Stimulated activated CD4-positive, alpha-beta T cell treated with anti-CD3 and anti-CD28 coated beads, Interleukin-15, amount 100 ng/mL, for 1 hour (primary cell): ENCODE results near the gene POLD4.

Experiments used
- DNase-seq, 2 donors: peaks; one replicate each; pipeline ENCODE4 v3.0.0-alpha.2; 2020; ENCODE audit warnings: low read depth in 1 of 2, low spot score in 1 of 2

Gene POLD4

DNA sequence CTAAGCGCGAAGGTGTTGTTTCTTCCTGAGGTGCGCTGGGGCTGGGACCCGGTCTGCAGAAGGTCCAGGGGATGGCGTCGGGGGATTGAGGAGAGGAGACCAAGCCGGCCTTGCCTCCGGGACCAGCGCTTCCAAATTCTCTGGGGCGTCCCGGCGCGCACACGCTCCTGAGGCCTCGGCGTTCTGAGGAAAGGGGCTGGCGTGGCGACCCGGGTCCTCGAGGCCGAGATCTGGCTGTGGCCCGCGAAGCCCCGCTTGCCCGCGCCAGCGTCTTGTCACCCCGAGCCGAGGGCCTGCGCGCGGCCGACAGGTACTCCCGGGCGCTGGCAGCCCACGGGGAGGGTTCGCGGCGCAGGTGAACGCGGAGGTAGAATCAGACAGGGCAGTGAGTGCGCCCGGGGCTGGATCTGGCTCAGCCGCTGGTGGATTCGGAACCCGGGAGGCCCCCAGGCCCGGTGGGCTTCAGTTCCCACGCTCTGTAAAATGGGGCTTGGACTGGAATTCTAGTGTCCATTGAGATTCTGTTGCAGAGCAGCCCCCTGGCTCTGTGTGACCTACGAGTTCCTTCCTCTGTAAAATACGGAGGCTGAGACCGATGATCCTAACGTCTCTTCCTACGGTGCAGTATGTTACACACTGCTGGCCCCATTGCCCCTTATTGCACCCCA, 35.3 kb downstream of the POLD4 start:
- no peak for DNase-seq

DNA sequence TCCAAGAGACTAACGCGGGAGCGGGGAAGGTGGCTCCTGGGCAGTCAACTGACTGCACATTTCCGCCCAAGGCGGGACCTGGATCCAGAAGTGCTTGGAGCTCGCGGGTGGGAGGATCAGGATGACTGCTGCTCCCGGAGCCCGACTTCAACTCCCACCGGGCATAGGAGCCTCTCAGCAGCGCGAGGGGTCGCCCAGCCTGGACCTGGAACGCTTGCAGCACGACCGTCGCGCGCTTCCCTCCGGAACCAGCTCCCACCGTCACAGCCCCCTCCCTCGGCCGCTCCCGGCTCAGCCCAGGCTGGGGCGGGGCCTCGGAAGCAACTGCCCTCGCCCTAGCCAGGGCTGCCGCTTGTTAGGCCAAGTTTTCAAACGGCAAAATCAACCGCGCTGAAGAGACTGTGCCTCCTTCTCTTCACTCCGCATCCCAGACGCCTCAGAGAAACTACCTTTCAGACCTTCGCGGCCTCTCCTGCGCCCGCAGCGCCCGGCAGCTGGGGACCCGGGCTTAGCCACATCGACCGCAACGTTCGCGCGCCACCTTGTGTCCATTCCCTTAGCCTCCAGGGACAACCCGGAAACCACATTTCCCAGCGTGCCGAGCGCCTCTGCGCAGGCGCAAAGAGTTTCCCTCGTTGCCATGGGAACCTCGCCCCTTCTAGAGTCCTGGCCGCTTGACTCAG, 36.0 kb downstream of the POLD4 start:
- peak; percentile 97 for DNase-seq

DNA sequence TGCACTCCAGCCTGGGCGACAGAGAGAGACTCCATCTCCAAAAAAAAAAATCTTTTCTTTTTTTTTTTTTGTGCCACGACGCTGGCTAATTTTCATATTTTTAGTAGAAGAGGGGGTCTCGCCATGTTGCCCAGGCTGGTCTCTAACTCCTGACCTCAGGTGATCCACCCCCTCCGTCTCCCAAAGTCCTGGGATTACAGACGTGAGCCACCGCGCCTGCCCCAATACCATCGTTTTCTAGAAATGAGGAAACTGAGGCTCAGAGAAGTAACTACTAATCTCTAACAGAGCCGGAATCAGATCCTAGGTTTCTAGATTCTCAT, 36.5 kb downstream of the POLD4 start:
- no peak for DNase-seq

DNA sequence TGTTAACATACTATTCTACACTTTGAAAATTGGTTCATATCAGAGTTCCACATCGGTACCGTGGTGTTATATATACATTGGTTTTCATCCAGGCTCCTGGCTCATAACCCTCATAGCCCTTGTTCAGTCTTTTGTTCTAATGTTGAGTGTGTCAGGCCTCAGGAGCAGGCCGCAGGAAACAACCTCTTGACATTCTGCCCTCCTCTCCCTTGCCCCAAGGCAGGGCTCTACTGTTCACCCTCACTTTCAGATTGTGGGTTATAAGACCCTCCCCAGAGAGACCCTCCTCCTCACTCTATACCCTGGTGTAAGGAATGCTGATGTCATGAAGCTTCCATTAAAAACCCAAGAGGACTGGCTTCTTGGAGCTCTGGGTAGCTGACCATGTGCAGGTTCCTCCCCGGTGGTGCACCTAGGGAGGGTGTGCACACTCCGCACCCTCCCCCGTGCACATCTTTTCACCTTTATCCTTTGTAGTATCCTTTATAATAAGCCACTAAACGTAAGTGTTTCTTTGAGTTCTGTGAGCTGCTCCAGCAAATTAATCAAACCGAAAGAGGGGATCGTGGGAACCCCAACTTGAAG, 37.9 kb downstream of the POLD4 start:
- DNase-seq, result no peak

DNA sequence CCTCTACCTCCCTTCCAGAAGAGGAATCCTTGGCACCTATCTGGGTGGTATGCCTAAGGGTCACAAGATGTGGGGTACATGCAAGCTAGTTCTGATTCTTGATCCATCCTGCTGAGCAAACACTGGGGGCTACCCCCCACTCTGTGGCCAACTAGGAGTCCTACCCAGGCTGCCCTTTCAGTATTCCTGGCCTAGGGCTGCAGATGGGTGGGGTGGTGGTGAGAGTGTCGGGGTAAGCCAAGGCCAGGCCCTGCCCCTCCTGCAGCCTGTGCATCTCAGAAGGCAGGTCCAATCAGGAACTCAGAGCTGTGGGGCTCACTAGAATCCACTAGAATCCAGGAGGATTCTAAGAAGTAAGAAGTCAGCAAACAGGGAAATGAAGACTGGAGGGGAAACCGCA, 39.1 kb downstream of the POLD4 start:
- DNase-seq, result no peak

DNA sequence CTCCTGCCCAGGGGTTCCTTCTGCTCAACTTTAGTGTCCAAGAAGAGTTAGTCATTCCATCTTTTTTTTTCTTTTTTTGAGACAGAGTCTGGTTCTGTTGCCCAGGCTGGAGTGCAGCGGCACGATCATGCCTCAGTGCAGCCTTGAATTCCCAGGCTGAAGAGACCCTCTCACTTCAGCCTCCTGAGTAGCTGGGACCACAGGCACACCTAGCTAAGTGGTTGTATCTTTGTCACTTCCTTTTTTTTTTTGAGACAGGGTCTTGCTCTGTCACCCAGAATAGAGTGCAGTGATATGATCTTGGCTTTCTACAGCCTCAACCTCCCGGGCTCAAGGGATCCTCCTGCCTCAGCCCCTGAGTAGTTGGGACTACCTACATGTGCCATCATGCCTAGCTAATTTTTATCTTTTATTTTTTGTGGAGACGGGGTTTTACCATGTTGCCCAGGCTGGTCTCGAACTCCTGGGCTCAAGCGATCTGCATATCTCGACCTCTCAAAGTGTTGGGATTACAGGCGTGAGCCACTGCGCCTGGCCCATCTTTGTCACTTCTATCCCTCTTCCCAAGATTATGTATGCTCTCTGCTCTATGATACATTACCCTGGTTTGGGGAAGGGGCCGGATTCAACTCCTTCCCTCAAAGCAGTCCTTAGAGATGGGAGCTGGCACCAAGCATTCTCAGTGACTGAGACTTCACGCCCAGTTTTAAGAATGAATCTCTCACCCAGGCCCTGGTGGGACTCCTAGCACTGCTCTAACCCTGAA, 40.0 kb downstream of the POLD4 start:
- no peak for DNase-seq

DNA sequence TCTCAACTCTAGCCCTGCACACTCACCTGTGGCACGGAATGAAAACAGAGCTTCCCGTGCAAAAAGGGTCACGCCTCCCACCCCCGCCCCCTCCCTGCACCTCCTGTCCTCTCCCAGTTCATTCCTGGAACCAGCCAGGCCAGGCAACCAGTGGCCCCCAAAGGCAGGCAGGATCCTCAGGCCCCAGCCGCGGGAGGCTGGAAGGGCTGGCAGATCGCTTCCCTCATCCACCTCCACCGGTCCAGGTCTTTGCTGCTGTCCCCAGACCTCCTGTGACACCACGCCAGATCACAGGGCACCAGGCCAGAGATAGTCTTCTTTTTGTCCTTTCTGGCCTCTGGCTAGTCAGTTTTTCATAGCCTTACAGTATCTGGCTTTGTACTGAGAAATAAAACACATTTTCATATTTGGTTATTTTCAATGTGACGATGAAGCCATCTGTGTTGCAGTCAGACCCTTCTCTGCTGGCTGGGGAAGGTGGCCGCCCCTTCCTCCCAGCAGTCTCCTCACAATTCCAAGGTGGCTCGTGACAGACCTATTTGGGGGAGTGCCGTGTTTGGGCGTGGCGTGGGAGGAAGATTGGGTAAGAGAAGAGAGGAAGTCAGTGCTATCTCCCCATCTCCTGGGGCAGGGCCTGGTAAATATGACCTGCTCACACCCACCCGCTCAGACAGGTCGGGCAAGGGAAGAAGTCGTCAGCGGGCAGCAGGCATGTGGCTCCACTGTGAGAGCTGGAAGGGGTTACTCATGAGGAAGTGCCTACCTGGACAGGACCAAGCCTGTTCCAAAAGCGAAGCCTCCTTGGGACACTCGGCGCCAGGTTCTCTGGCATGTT, 40.9 kb downstream of the POLD4 start:
- DNase-seq, result peak in 1 of 2 donors; percentile 32

DNA sequence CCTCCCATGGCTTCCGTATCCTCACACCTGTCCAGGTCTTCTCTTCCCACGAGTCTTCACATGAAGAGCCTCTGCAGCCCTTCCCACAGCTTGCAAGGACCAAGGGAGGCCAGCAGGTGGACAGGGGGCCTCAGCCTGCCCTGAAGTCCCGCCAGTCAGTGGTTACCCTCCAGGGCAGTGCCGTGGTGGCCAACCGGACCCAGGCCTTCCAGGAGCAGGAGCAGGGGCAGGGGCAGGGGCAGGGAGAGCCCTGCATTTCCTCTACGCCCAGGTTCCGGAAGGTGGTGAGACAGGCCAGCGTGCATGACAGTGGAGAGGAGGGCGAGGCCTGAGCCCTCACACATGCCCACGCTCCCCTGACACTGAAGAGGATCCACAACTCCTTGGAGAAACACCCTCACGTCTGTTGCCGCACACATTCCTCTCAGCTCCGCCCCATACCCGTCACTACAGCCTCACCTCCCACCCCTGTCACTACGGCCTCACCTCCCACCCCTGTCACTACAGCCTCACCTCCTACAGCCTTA, 41.7 kb downstream of the POLD4 start:
- no peak for DNase-seq

DNA sequence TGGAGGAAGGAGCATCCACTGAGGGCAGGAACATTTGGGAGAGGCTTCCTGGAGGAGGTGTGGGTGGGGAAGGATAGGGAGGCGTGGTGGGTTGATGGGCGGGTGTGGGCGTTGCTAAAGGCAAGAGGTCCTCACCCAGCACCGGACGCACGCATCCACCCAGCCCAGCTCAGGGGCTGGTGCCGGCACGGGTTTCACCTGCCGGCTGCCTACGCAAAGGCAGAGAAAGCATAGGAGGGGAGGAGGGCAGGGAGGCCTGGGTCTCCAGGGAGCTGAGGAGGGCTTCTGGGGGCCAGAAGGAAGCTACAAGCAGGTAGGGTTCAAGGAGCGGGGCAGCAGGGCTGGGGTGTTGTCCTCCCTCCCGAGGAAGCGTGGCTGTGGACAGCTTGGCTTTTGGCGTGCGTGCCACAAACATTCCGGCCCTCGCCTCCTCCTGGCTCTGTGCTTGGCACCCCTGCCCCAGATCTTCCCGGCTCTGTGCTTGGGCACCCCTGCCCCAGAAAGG, 42.2 kb downstream of the POLD4 start:
- no peak for DNase-seq

DNA sequence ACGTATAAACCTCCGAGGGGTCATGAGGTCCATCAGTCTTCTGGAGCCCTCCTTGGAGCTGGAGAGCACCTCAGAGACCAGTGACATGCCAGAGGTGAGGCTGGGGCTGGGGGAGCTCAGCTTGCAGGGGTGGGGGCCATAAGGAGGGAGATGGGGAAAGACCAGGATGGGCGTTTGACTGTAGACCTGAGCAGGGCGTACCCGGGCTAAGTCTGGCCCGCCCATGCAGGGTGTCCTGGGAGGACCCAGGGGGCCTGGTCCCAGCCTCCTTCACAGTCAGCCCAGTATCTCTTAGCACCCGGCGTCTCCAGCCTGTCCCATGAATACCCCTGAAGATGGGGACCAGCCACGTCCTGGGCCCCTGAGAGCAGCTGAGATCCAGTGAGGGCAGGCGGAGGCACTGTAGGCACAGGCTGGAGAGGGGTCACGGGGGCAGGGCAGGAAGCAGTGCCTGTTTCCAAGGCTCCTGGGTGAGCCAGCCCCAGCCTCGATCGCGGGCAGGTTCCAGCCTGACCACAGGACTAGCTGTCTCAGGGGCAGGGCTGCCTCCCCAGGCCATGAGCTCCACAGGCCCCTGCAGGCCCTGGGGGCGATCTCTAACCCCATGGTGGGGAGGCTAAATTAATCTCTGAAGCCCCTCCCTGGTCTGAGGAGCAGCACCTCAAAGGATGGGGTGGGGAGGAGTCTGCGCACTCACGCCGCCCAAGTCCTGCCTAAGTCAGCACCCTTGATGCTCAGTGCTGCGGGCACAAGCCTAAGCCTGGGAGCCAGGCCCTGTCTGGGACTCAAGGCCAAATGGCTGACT, 42.9 kb downstream of the POLD4 start:
- no peak for DNase-seq

DNA sequence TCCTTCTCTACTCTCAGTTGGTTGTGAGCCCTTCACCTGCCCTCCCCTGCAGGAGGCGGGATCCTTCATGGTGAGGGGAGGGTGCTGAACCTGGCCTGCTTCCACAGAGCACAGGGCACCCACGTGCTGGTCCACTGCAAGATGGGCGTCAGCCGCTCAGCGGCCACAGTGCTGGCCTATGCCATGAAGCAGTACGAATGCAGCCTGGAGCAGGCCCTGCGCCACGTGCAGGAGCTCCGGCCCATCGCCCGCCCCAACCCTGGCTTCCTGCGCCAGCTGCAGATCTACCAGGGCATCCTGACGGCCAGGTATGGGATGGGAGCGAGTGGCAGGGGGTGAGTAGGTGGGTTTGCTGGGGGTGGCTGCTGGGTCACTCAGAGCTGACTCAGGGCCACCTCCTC, 43.7 kb downstream of the POLD4 start:
- DNase-seq, result no peak

DNA sequence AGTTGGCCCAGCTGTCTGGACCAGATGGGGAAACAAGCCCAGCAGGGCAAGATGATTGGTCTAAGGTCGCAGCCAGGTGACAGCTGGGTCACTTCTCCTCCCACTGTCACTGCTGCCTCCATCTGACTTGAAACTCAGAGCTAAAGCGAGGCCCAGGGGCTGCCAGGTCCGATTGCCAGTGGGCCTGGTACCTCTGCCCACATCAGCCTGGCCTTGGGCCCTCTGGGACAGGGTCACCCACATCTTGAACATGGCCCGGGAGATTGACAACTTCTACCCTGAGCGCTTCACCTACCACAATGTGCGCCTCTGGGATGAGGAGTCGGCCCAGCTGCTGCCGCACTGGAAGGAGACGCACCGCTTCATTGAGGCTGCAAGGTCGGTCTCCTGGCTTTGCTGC, 44.2 kb downstream of the POLD4 start:
- DNase-seq, result no peak

DNA sequence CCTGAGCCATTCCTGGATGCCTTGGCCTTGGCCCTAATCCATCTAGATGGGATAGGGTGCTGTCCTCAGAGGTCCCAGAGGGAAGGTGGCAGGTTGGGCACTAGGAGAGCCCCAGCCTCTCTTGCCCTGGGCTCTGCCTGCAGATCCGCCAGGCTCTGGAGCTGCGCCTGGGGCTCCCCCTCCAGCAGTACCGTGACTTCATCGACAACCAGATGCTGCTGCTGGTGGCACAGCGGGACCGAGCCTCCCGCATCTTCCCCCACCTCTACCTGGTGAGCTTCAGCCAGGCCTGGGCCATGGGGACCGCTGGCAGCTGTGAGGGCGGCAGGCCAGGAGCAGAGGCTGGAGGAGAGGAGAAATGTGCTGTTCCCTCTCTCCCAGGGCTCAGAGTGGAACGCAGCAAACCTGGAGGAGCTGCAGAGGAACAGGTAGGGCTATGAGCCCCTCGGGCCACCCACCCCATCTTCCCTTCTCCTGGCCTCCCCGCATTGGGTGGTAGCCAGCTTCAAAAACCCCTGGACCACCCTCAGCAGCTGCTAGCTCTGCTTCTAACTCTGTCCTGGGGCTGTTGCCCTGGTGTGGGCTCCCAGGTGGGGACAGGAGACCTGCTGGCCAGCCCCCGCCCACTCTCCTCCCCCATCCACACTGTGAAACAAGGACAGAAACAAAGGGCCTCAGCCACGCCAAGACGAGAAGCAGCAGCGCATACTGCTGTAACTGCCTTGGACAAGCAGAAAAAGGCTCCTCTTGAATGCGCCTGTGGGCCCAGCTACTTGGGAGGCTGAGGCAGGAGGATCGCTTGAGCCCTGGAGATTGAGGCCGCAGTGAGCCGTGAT, 45.1 kb downstream of the POLD4 start:
- no peak for DNase-seq

DNA sequence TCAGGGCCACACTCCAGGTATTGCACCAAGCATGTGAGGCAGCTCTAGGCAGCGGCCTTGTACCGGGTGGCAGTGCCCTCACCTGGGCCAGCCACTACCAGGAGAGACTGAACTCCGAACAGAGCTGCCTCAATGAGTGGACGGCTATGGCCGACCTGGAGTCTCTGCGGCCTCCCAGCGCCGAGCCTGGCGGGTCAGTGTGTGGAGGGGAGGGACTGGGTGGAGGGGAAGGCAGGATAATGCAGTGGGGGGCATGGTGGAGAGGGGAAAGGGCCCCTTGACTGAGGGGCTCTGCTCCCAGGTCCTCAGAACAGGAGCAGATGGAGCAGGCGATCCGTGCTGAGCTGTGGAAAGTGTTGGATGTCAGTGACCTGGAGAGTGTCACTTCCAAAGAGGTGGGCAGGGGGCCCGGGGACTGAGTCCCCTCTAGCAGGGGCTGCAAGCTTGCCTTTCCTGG, 45.8 kb downstream of the POLD4 start:
- no peak for DNase-seq

DNA sequence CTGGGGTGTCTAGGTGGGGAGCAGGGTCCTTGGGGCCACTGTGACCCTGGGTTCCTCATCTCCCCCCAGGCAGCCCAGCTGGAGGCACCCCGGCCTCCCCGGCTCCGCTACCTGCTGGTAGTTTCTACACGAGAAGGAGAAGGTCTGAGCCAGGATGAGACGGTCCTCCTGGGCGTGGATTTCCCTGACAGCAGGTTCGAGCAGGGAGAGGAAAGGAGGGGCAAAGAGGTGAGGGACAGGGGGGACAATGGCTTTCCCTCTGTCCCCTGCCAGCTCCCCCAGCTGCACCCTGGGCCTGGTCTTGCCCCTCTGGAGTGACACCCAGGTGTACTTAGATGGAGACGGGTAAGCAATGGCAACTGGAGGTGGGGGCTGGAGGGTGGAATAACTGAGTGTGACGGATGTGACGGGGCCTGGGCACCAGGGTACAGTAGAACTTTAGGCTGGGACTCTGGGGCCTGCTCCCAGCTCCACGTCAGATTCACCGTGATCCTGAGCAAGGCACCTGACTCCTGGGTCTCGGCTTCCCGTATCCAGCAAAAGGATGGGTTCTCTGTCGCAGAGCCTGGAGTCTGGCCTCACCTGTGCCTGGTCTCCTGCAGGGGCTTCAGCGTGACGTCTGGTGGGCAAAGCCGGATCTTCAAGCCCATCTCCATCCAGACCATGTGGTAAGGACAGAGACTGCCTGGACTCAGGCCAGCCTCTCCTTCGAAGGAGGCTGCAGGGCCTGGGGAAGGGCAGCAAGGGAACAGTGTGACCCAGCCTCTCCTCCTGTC, 46.4 kb downstream of the POLD4 start:
- DNase-seq, result no peak

DNA sequence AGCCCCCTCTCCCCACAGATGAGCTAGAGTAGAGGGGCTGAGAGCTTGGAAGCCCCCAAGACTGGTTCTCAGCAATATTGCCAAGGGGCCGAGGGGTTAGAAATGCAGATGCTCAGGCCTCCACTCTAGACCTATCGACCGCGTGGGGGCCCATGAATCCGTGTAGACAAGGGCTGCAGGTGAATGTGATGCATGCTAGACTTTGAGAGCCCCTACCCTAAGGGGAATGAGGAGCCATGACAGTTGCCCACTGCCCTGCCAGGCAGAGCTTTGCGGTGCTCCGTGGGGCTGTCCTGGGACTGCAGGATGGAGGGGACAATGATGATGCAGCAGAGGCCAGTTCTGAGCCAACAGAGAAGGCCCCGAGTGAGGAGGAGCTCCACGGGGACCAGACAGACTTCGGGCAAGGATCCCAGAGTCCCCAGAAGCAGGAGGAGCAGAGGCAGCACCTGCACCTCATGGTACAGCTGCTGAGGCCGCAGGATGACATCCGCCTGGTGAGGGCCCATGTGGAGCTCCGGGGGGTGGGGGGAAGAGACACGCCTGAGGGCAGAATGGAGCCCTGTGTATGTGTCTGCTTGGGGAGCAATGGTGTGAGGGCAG, 48.7 kb downstream of the POLD4 start:
- DNase-seq, result no peak

DNA sequence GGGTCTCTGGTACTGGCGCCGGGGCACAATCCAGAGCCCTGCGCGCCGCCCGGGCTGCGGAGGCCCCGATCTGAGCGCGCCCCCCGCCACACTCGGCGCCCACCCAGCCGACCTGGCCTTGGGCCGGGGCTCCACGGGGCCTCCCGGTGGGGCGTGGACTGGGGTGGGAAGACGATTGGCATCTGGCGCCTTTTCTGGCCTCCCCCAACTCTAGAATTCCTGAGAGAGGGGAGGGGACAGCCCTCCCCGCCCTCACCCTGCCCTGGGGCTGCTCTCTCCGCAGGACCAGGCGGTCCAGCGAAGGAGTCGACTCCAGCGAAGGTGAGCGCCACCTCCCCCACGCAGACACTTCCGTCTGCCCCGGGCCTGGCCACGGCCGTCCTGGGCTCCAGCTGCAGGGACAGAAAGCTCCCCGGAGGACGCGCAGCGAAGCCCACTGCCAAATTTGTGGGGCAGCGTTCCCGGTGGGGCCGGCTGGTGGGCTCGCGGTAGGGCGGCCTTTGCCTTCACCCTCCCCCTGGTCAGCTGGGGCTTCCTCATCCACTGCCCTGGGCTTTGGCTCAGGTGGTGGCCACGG, 49.4 kb downstream of the POLD4 start:
- DNase-seq, result no peak
